DMS114 treated with DMSO at 0.1 percent for 48 hours (cell line): ENCODE measurements around the gene MUC5AC.

ENCODE experiments used
- DNase-seq: peaks from one replicate; lab custom pipeline; 2025; ENCODE audit not compliant: unreplicated experiment; lab: John Stamatoyannopoulos, UW

Gene MUC5AC

GRCh38 chr11:1121813-1122663 lies 35.7 kb upstream of the MUC5AC start:
- no peak for DNase-seq

GRCh38 chr11:1122664-1123002 lies 35.1 kb upstream of the MUC5AC start:
- no peak for DNase-seq

GRCh38 chr11:1123970-1124369 lies 33.8 kb upstream of the MUC5AC start:
- DNase-seq, result no peak

- no peak for DNase-seq
Observed at GRCh38 chr11:1125803-1126202, 31.9 kb upstream of the MUC5AC start.

- DNase-seq, result no peak
Observed at GRCh38 chr11:1126491-1126926, 31.2 kb upstream of the MUC5AC start.

GRCh38 chr11:1126935-1127663 lies 30.7 kb upstream of the MUC5AC start:
- DNase-seq, result no peak

GRCh38 chr11:1127664-1128162 lies 30.0 kb upstream of the MUC5AC start:
- DNase-seq, result no peak

GRCh38 chr11:1128311-1129142 lies 29.2 kb upstream of the MUC5AC start:
- no peak for DNase-seq

GRCh38 chr11:1129143-1129610 lies 28.6 kb upstream of the MUC5AC start:
- no peak for DNase-seq

GRCh38 chr11:1129611-1130160 lies 28.1 kb upstream of the MUC5AC start:
- DNase-seq, result no peak

GRCh38 chr11:1130276-1131032 lies 27.3 kb upstream of the MUC5AC start:
- no peak for DNase-seq

GRCh38 chr11:1131033-1131911 lies 26.5 kb upstream of the MUC5AC start:
- no peak for DNase-seq

- DNase-seq, result no peak
Observed at GRCh38 chr11:1134848-1135445, 22.8 kb upstream of the MUC5AC start.

GRCh38 chr11:1138097-1138496 lies 19.7 kb upstream of the MUC5AC start:
- DNase-seq, result no peak

- DNase-seq, result no peak
Observed at GRCh38 chr11:1139441-1140083, 18.2 kb upstream of the MUC5AC start.

GRCh38 chr11:1140642-1141490 lies 16.9 kb upstream of the MUC5AC start:
- DNase-seq, result no peak

GRCh38 chr11:1146365-1146764 lies 11.4 kb upstream of the MUC5AC start:
- DNase-seq, result no peak
